ENCODE results near the gene RBM20.
A peak's percentile ranks its signal among the peaks of the same experiment; 100 is the strongest.
"Not testable (repeated sequence)": the region's sequence is repeated elsewhere in the genome, so short reads cannot be mapped to it uniquely, and the experiment has no call there.

RBM20 gene

DNA sequence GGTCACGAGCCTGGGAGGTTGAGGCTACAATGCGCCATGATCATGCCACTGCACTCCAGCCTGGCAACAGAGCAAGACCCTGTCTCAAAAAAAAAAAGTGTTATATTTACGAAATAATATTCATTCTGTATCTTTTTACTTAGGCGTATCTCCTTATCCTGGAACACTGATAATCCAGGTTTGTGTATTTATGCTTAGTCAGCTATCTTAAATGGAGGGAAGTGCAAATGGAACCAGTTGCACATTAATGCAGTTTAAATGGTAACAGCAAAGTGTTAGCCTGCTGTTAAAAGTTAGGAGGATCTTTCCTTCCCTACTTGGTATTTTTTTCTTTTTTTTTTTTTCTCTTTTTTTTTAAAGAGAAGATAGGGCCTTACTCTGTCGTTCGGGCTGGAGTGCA, 36.0 kb upstream of the RBM20 start:
- no peak overlapping the region for H3K27ac ChIP-seq
- H3K27me3 ChIP-seq (ENCODE audit: control insufficient read depth, insufficient read depth, low read length) = no peaks in the 10 kb centered on the region
- no peak overlapping the region for H3K4me2 ChIP-seq (ENCODE audit: low read length)
- H3K4me3 ChIP-seq (ENCODE audit: low read depth, low read length) = no peak overlapping the region
- H3K9ac ChIP-seq = no peak overlapping the region
- no peaks in the 10 kb centered on the region for H3K36me3 ChIP-seq (ENCODE audit: control insufficient read depth, insufficient read depth, low read length)
- no peaks in the 10 kb centered on the region for H3K4me1 ChIP-seq
- no peaks in the 10 kb centered on the region for H3K9me3 ChIP-seq (ENCODE audit: control insufficient read depth, low read length)
- H2AFZ ChIP-seq = no peak overlapping the region
- no peaks in the 10 kb centered on the region for H3K79me2 ChIP-seq
- TF ChIP-seq, protein P1, sequence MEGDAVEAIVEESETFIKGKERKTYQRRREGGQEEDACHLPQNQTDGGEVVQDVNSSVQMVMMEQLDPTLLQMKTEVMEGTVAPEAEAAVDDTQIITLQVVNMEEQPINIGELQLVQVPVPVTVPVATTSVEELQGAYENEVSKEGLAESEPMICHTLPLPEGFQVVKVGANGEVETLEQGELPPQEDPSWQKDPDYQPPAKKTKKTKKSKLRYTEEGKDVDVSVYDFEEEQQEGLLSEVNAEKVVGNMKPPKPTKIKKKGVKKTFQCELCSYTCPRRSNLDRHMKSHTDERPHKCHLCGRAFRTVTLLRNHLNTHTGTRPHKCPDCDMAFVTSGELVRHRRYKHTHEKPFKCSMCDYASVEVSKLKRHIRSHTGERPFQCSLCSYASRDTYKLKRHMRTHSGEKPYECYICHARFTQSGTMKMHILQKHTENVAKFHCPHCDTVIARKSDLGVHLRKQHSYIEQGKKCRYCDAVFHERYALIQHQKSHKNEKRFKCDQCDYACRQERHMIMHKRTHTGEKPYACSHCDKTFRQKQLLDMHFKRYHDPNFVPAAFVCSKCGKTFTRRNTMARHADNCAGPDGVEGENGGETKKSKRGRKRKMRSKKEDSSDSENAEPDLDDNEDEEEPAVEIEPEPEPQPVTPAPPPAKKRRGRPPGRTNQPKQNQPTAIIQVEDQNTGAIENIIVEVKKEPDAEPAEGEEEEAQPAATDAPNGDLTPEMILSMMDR (IDR thresholded peaks at IDR 0.05) = no peak

DNA sequence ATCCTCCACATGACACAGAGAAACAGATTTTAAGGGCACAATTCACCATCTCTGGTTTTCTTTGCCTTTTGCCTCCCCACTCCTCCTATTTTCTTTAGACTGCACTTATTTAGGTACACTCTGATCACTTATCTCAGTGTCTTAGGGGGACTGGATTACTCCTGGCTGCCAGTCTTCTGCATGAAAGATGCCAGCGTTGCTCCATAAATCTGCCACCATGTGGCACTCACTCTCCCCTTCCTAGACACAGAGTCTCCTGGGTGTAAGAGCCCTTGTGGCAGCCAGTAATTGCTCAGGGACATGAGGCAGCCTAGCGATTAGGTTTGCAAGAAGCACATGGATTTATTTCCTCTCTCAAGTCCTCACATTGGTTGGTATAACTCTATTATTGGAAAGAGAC, 34.5 kb upstream of the RBM20 start:
- H3K4me1 ChIP-seq = no peaks in the 10 kb centered on the region
- H3K9me3 ChIP-seq (ENCODE audit: control insufficient read depth, low read length) = no peaks in the 10 kb centered on the region
- H3K36me3 ChIP-seq (ENCODE audit: control insufficient read depth, insufficient read depth, low read length) = no peaks in the 10 kb centered on the region
- H3K79me2 ChIP-seq = no peaks in the 10 kb centered on the region
- TF ChIP-seq, protein P1 (IDR thresholded peaks at IDR 0.05) = no peak
- H3K27ac ChIP-seq = no peak overlapping the region
- no peak overlapping the region for H3K4me2 ChIP-seq (ENCODE audit: low read length)
- no peak overlapping the region for H3K9ac ChIP-seq
- no peak overlapping the region for H2AFZ ChIP-seq
- H3K27me3 ChIP-seq (ENCODE audit: control insufficient read depth, insufficient read depth, low read length) = no peaks in the 10 kb centered on the region
- H3K4me3 ChIP-seq (ENCODE audit: low read depth, low read length) = no peak overlapping the region

DNA sequence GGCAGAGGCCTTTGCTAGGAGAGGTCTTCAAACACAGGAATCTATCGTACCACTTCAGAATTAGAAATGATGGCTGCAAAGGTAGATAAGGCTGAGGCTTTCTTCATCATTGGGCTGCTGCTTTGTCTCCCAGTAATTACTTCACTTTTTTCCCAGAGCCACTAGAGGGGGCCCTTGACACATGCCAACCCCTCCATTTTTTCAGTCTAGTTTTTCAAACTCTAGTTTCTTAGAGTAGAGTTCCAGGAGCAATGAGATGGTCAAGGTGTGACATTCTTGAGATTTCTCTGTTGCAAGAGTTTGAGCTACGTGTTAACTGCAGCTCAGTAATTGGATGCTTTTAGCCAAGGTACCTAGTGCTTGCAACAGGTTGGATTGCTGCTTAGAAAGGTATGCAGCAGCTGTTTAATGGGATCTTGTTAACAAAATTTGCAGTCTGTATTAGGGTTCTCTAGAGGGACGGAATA, 33.8 kb upstream of the RBM20 start:
- H3K4me1 ChIP-seq = no peaks in the 10 kb centered on the region
- H3K4me2 ChIP-seq (ENCODE audit: low read length) = no peak overlapping the region
- H3K79me2 ChIP-seq = no peaks in the 10 kb centered on the region
- H3K9ac ChIP-seq = no peak overlapping the region
- no peak overlapping the region for H3K4me3 ChIP-seq (ENCODE audit: low read depth, low read length)
- TF ChIP-seq, protein P1 (IDR thresholded peaks at IDR 0.05) = peak; percentile 90
- no peak overlapping the region for H3K27ac ChIP-seq
- H2AFZ ChIP-seq = no peak overlapping the region
- H3K9me3 ChIP-seq (ENCODE audit: control insufficient read depth, low read length) = no peaks in the 10 kb centered on the region
- H3K27me3 ChIP-seq (ENCODE audit: control insufficient read depth, insufficient read depth, low read length) = no peaks in the 10 kb centered on the region
- H3K36me3 ChIP-seq (ENCODE audit: control insufficient read depth, insufficient read depth, low read length) = no peaks in the 10 kb centered on the region

DNA sequence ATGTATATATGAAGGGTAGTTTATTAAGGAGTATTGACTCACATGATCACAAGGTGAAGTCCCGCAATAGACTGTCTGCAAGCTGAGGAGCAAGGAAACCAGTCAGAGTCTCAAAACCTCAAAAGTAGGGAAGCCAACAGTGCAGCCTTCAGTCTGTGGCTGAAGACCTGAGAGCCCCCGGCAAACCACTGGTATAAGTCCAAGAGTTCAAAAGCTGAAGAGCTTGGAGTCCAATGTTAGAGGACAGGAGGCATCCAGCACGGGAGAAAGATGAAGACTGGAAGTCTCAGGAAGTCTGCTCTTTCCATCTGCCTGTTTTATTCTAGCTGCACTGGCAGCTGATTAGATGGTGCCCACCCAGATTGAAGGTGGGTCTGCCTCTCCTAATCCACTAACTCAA, 33.4 kb upstream of the RBM20 start:
- not testable (repeated sequence) for H3K79me2 ChIP-seq; H3K9ac ChIP-seq; H3K4me3 ChIP-seq (ENCODE audit: low read depth, low read length)

DNA sequence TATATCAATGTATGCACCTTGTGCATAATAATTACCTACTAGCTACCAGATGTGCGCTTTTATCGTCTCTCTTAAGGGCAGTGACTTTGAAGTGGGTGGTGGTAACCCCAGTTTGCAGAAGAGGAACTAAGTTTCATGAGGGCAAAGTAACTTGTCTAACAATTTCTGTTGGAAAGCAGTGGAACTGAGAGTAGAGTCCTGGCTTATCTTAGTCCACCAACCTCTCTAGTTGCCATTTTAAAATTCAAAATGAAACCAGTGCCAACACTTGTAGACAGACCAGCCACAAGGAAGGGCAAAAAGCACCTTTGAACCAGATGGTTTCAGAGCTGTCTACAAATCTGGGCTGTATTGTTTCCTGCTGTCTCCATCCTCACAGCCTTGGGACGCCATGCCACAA, 32.0 kb upstream of the RBM20 start:
- no peak overlapping the region for H3K4me2 ChIP-seq (ENCODE audit: low read length)
- no peaks in the 10 kb centered on the region for H3K9me3 ChIP-seq (ENCODE audit: control insufficient read depth, low read length)
- TF ChIP-seq, protein P1 (IDR thresholded peaks at IDR 0.05) = no peak

More for the DNA sequence above, 33.4 kb upstream of the RBM20 start:
- H3K4me1 ChIP-seq; H3K27ac ChIP-seq; H3K9me3 ChIP-seq (ENCODE audit: control insufficient read depth, low read length); H3K27me3 ChIP-seq (ENCODE audit: control insufficient read depth, insufficient read depth, low read length); H3K4me2 ChIP-seq (ENCODE audit: low read length); H2AFZ ChIP-seq; H3K36me3 ChIP-seq (ENCODE audit: control insufficient read depth, insufficient read depth, low read length): not testable (repeated sequence)

More for the DNA sequence above, 32.0 kb upstream of the RBM20 start:
- H3K79me2 ChIP-seq = no peaks in the 10 kb centered on the region
- H2AFZ ChIP-seq = no peak overlapping the region
- H3K4me3 ChIP-seq (ENCODE audit: low read depth, low read length) = no peak overlapping the region
- no peaks in the 10 kb centered on the region for H3K4me1 ChIP-seq
- no peak overlapping the region for H3K9ac ChIP-seq
- H3K27ac ChIP-seq = no peak overlapping the region
- no peaks in the 10 kb centered on the region for H3K27me3 ChIP-seq (ENCODE audit: control insufficient read depth, insufficient read depth, low read length)
- H3K36me3 ChIP-seq (ENCODE audit: control insufficient read depth, insufficient read depth, low read length) = no peaks in the 10 kb centered on the region

Data from parathyroid adenoma (tissue), 2 donors.